Measurements from ENCODE around the gene SRC. TPM values are rescaled to one million over a fixed set of nuclear protein-coding genes. Genes with fewer than 3 reads are reported as not detected.

The SRC gene
- polyA plus RNA-seq, 1 donor = 16.6 TPM

GRCh38 chr20:37447688-37448087 lies 101.7 kb downstream of the SRC start:
- no peak for DNase-seq (ENCODE audit: low read depth)

GRCh38 chr20:37449276-37449675 lies 103.3 kb downstream of the SRC start:
- DNase-seq (ENCODE audit: low read depth) = no peak

- no peak for DNase-seq (ENCODE audit: low read depth)
Measured at GRCh38 chr20:37450344-37450743, 104.4 kb downstream of the SRC start.

- DNase-seq (ENCODE audit: low read depth) = no peak
Measured at GRCh38 chr20:37451616-37452015, 105.7 kb downstream of the SRC start.

GRCh38 chr20:37452236-37452635 lies 106.3 kb downstream of the SRC start:
- no peak for DNase-seq (ENCODE audit: low read depth)

- DNase-seq (ENCODE audit: low read depth) = no peak
Measured at GRCh38 chr20:37453288-37453687, 107.3 kb downstream of the SRC start.

GRCh38 chr20:37453836-37454235 lies 107.9 kb downstream of the SRC start:
- no peak for DNase-seq (ENCODE audit: low read depth)

GRCh38 chr20:37454636-37455385 lies 108.9 kb downstream of the SRC start:
- no peak for DNase-seq (ENCODE audit: low read depth)

Other genes with a start within 250 kb of the SRC start
- gene RPN2, start 166.8 kb upstream of the SRC start, polyA plus RNA-seq (ENCODE audit: insufficient read length) = 152 TPM
- gene MROH8, start 166.6 kb upstream of the SRC start, polyA plus RNA-seq (ENCODE audit: insufficient read length) = 6.2 TPM
- not detected for gene GHRH, start 84.3 kb upstream of the SRC start, polyA plus RNA-seq (ENCODE audit: insufficient read length)
- 35.9 TPM for gene MANBAL, start 56.5 kb upstream of the SRC start, polyA plus RNA-seq (ENCODE audit: insufficient read length)
- gene NNAT, start 175.1 kb downstream of the SRC start, polyA plus RNA-seq (ENCODE audit: insufficient read length) = 623 TPM
- gene BLCAP, start 181.7 kb downstream of the SRC start, polyA plus RNA-seq (ENCODE audit: insufficient read length) = 528 TPM